Upper lobe of left lung (tissue), 6 donors: ENCODE measurements around the gene ZNF74. TPM values are rescaled to one million over a fixed set of nuclear protein-coding genes. Genes with fewer than 3 reads are reported as not detected.
"Not testable (repeated sequence)": the region's sequence is repeated elsewhere in the genome, so short reads cannot be mapped to it uniquely, and the experiment has no call there.

Experiments
- ATAC-seq, 2 donors: fragments of 200-7000 bp; cut with Tn5 transposase; one replicate each; pipeline ENCODE4 v1.9.1; 2022; ENCODE audit warnings: mild to moderate bottlenecking in 2 of 2, moderate library complexity in 2 of 2; ENCODE audit not compliant: low FRiP score in 2 of 2
- DNase-seq, 2 donors: peaks; one replicate each; pipeline ENCODE4 v3.0.0-alpha.2; 2019 to 2020
- H3K27ac ChIP-seq, 4 donors: fragments of 200-600 bp; sonication (generic); one replicate each; pipeline ENCODE4 v1.5.1; 2016 to 2019
- H3K27me3 ChIP-seq, 4 donors: fragments of 200-600 bp; sonication (generic); one replicate each; pipeline ENCODE4 v1.5.1; 2017 to 2019
- H3K36me3 ChIP-seq, 4 donors: fragments of 200-600 bp; sonication (generic); one replicate each; pipeline ENCODE4 v1.5.1; 2016 to 2019
- H3K4me1 ChIP-seq, 4 donors: fragments of 200-600 bp; sonication (generic); one replicate each; pipeline ENCODE4 v1.5.1; 2018 to 2019
- H3K4me3 ChIP-seq, 4 donors: fragments of 200-600 bp; sonication (generic); one replicate each; pipeline ENCODE4 v1.5.1; 2017 to 2019; ENCODE audit warnings: mild to moderate bottlenecking in 2 of 4, moderate library complexity in 1 of 4
- H3K9me3 ChIP-seq, 4 donors: fragments of 200-600 bp; sonication (generic); one replicate each; pipeline ENCODE4 v1.5.1; 2018 to 2019
- EP300 ChIP-seq, 4 donors: sonication (generic); formaldehyde crosslinking; IDR thresholded peaks; one replicate each; pipeline ENCODE4 v1.5.1; 2017; ENCODE audit warnings: antibody characterized with exemption in 4 of 4, control low read depth in 2 of 4
- POLR2A ChIP-seq, 4 donors: fragments of 450-650 bp; IDR thresholded peaks; one replicate each; pipeline ENCODE4 v1.5.1; 2016 to 2017; ENCODE audit warnings: antibody characterized with exemption in 4 of 4, mild to moderate bottlenecking in 2 of 4
- POLR2AphosphoS5 ChIP-seq, 2 donors: sonication (generic); formaldehyde crosslinking; IDR thresholded peaks; one replicate each; pipeline ENCODE4 v1.5.1; 2017; ENCODE audit warnings: antibody characterized with exemption in 2 of 2
- WGBS, 2 donors: methylation state at CpG; one replicate each; pipeline ENCODE4 v1.1.5; 2017 to 2018; 5-methylcytosine and 5-hydroxymethylcytosine counted together
- total RNA-seq, 6 donors: library from RNA; depleted of rRNA in 4 of 6; stranded (reverse); fragments of >200 nt in 4 of 6; gene quantifications; one replicate each; pipeline versions ENCODE4 v1.1.0 to v1.2.1, GENCODE V29; 2016 to 2021
- TF ChIP-seq, protein P1 (sequence below), 6 experiments: fragments of 450-650 bp in 4 of 6; fragments of 200-600 bp in 2 of 6; sonication (generic) in 2 of 6; IDR thresholded peaks; one replicate each; pipeline ENCODE4 v1.5.1; 2016 to 2019; ENCODE audit warnings: antibody characterized with exemption in 6 of 6
- donor health status: DM: no; HTN: no; CAD: no; lungs with moderate emphysema.
- donor health status: DM: no; HTN: yes; CAD: no; lungs with severe emphysema.

Gene ZNF74
- total RNA-seq, result 10 to 100 TPM in 5 of 6 donors, 1 to 10 TPM in 1; 8.9 to 26.2 (median 12.7) TPM

GRCh38 chr22:20393705-20394476 lies at the start of gene ZNF74:
TSS of gene ZNF74 (plus strand) at chr22:20394151. CDS start at chr22:20394629, 478 bp downstream.
- Histone ChIP-seq H3K9me3 (no peaks in the 10 kb centered on the region), H3K4me3 (peak within 1 kb of the TSS; percentile 57 to 90 (median 70)), H3K27ac (peak within 1 kb of the TSS; percentile 63 to 82 (median 78)), H3K27me3 (no peaks in the 10 kb centered on the region), H3K4me1 (peaks cover 17 to 32% (median 21%) of the 10 kb centered on the region in 4 donors), H3K36me3 (no peaks in the 10 kb centered on the region)
- ATAC-seq, result peak; percentile 96 to 98
- TF ChIP-seq POLR2A (IDR thresholded peaks at IDR 0.05), result peak in 3 of 4 donors; percentile 35 to 74 (median 63)
- TF ChIP-seq POLR2AphosphoS5 (IDR thresholded peaks at IDR 0.05), result peak; percentile 69 to 75
- TF ChIP-seq, protein P1, sequence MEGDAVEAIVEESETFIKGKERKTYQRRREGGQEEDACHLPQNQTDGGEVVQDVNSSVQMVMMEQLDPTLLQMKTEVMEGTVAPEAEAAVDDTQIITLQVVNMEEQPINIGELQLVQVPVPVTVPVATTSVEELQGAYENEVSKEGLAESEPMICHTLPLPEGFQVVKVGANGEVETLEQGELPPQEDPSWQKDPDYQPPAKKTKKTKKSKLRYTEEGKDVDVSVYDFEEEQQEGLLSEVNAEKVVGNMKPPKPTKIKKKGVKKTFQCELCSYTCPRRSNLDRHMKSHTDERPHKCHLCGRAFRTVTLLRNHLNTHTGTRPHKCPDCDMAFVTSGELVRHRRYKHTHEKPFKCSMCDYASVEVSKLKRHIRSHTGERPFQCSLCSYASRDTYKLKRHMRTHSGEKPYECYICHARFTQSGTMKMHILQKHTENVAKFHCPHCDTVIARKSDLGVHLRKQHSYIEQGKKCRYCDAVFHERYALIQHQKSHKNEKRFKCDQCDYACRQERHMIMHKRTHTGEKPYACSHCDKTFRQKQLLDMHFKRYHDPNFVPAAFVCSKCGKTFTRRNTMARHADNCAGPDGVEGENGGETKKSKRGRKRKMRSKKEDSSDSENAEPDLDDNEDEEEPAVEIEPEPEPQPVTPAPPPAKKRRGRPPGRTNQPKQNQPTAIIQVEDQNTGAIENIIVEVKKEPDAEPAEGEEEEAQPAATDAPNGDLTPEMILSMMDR (IDR thresholded peaks at IDR 0.05), result peak in 4 of 6 experiments; percentile 11 to 36 (median 27)
- TF ChIP-seq EP300 (IDR thresholded peaks at IDR 0.05), result peak in 1 of 4 donors; percentile 17
- DNase-seq, result peak; percentile 94 to 96
- WGBS, 2 donors, result 0 to 3% methylated on average over 1 to 17 of the region's 71 CpGs

DNA sequence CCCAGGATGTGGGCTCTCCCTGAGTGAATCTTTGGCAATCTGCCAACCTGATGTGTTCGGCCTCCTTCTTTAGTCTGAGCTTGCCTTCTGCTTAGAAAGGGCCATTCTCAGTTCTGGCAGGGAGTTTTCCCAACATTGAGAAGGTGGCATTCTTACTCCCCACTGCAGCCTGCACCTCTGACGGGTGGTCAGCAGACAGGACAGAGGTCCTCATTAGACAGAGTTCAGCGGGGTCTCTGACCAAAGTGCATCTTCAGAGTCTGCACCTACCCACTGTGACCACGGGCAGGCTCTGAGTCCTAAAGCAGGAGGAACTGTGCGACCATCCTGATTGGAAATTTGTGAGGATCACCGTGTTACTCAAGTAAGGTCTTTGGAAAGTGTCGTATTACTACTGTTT lies 47.4 kb upstream of the ZNF74 start:
- WGBS, 2 donors, result 82% methylated on average over 2 of the region's 7 CpGs; no CpG with 5 or more reads in 1 of the 2 donors

GRCh38 chr22:20352536-20352935 lies 41.4 kb upstream of the ZNF74 start:
- not testable (repeated sequence) for DNase-seq, H3K27me3 ChIP-seq, H3K36me3 ChIP-seq, H3K27ac ChIP-seq, ATAC-seq, H3K9me3 ChIP-seq, H3K4me3 ChIP-seq, H3K4me1 ChIP-seq
- WGBS, 2 donors, result 75 to 89% methylated on average over 6 of the region's 6 CpGs

More for the DNA sequence above, 47.4 kb upstream of the ZNF74 start:
- not testable (repeated sequence) for H3K9me3 ChIP-seq, H3K4me3 ChIP-seq, DNase-seq, H3K36me3 ChIP-seq, H3K4me1 ChIP-seq, ATAC-seq, H3K27ac ChIP-seq, H3K27me3 ChIP-seq

DNA sequence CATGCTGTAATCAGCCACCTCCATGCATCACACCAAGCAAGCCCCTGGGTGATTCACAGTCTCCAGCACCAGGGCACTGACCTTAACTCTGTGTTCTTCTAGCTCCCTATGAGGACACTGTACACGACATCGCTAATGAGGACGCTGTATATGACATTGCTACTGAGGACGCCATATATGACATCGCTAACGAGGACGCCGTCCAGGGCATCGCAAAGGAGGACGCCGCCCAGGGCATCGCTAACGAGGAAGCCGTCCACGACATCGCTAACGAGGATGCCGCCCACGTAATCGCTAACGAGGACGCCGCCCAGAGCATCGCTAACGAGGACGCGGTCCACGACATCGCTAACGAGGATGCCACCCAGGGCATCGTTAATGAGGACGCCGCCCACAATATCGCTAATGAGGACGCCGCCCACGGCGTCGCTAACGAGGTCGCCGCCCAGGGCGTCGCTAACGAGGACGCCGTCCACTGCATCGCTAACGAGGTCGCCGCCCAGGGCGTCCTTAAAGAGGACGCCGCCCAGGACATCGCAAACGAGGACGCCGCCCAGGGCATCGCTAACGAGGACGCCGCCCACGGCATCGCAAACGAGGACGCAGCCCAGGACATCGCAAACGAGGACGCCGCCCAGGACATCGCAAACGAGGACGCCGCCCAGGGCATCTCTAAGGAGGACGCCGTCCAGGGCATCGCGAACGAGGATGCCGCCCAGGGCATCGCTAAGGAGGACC lies 39.5 kb upstream of the ZNF74 start:
- no peaks in the 10 kb centered on the region for H3K4me1 ChIP-seq
- ATAC-seq (no peak), DNase-seq (peak in 1 of 2 donors; percentile 56)
- 94% methylated on average over 80 to 81 of the region's 81 CpGs for WGBS, 2 donors
- no peaks in the 10 kb centered on the region for H3K9me3 ChIP-seq
- no peaks in the 10 kb centered on the region for H3K36me3 ChIP-seq
- H3K4me3 ChIP-seq, result no peak overlapping the region
- H3K27ac ChIP-seq, result no peak overlapping the region
- no peaks in the 10 kb centered on the region for H3K27me3 ChIP-seq
- TF ChIP-seq POLR2A (IDR thresholded peaks at IDR 0.05) (no peak), POLR2AphosphoS5 (IDR thresholded peaks at IDR 0.05) (no peak), EP300 (IDR thresholded peaks at IDR 0.05) (no peak)
- TF ChIP-seq, protein P1 (IDR thresholded peaks at IDR 0.05), result no peak

- H3K36me3 ChIP-seq, H3K27me3 ChIP-seq, H3K4me1 ChIP-seq, H3K9me3 ChIP-seq, H3K27ac ChIP-seq, H3K4me3 ChIP-seq, ATAC-seq: not testable (repeated sequence)
- peak in 1 of 2 donors; percentile 49 for DNase-seq
- WGBS, 2 donors, result 93% methylated on average over 88 to 98 of the region's 98 CpGs
Measured at GRCh38 chr22:20355939-20356636, 37.9 kb upstream of the ZNF74 start.

GRCh38 chr22:20356906-20357305 lies 37.0 kb upstream of the ZNF74 start:
- WGBS, 2 donors, result 94 to 98% methylated on average over 38 to 66 of the region's 66 CpGs
- H3K9me3 ChIP-seq, ATAC-seq, H3K27ac ChIP-seq, H3K36me3 ChIP-seq, H3K27me3 ChIP-seq, H3K4me1 ChIP-seq, H3K4me3 ChIP-seq: not testable (repeated sequence)
- DNase-seq, result peak in 1 of 2 donors; percentile 36

GRCh38 chr22:20357967-20358366 lies 36.0 kb upstream of the ZNF74 start:
- H3K9me3 ChIP-seq, H3K4me1 ChIP-seq, H3K4me3 ChIP-seq, H3K36me3 ChIP-seq, H3K27me3 ChIP-seq, ATAC-seq, DNase-seq, H3K27ac ChIP-seq: not testable (repeated sequence)
- 94 to 97% methylated on average over 44 to 49 of the region's 70 CpGs for WGBS, 2 donors

DNA sequence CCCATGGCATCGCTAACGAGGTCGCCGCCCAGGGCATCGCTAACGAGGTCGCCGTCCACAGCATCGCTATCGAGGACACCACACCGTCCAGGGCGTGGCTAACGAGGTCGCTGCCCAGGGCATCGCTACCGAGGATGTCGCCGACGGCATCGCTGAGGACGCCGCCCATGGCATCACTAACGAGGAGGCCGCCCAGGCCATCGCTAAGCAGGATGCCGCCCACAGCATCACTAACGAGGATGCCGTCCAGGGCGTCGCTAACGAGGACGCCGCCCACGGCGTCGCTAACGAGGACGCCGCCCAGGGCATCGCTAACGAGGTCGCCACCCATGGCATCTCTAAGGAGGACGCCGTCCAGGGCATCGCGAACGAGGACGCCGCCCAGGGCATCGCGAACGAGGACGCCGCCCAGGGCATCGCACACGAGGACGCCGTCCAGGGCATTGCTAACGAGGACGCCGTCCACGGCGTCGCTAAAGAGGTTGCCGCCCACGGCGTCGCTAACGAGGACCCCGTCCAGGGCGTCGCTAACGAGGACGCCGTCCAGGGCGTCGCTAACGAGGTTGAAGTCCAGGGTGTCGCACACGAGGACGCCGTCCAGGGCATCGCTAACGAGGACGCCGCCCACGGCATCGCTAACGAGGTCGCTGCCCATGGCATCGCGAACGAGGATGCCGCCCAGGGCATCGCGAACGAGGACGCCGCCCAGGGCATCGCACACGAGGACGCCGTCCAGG lies 35.3 kb upstream of the ZNF74 start:
- H3K9me3 ChIP-seq, H3K4me3 ChIP-seq, H3K36me3 ChIP-seq, H3K27ac ChIP-seq, H3K4me1 ChIP-seq, H3K27me3 ChIP-seq, ATAC-seq: not testable (repeated sequence)
- peak in 1 of 2 donors; percentile 24 for DNase-seq
- WGBS, 2 donors, result 92 to 93% methylated on average over 27 to 59 of the region's 103 CpGs

- 90 to 95% methylated on average over 54 to 60 of the region's 60 CpGs for WGBS, 2 donors
- H3K9me3 ChIP-seq, H3K27ac ChIP-seq, H3K27me3 ChIP-seq, ATAC-seq, H3K4me1 ChIP-seq, H3K36me3 ChIP-seq, H3K4me3 ChIP-seq: not testable (repeated sequence)
- DNase-seq, result peak in 1 of 2 donors; percentile 58
Measured at GRCh38 chr22:20360261-20360660, 33.7 kb upstream of the ZNF74 start.
